GM21576 (cell line): ENCODE results near the gene AXIN2.

Experiments
- ATAC-seq: cut with Tn5 transposase; IDR thresholded peaks from one replicate; pipeline ENCODE4 v1.9.1; 2021; ENCODE audit warnings: mild to moderate bottlenecking, moderate library complexity; ENCODE audit not compliant: unreplicated experiment

Gene AXIN2

GRCh38 chr17:65556014-65556909 lies 5.2 kb downstream of the AXIN2 start:
- ATAC-seq = no peak

- ATAC-seq = no peak
Measured at GRCh38 chr17:65554553-65555223, 6.8 kb downstream of the AXIN2 start.

GRCh38 chr17:65553646-65554552 lies 7.5 kb downstream of the AXIN2 start:
- ATAC-seq = no peak

GRCh38 chr17:65553009-65553645 lies 8.3 kb downstream of the AXIN2 start:
- ATAC-seq = no peak

GRCh38 chr17:65552214-65552613 lies 9.2 kb downstream of the AXIN2 start:
- ATAC-seq = no peak

- no peak for ATAC-seq
Measured at GRCh38 chr17:65551267-65552040, 10.0 kb downstream of the AXIN2 start.

GRCh38 chr17:65550758-65551157 lies 10.7 kb downstream of the AXIN2 start:
- ATAC-seq = no peak

- no peak for ATAC-seq
Measured at GRCh38 chr17:65550075-65550662, 11.3 kb downstream of the AXIN2 start.

GRCh38 chr17:65548269-65548969 lies 13.0 kb downstream of the AXIN2 start:
- no peak for ATAC-seq

- ATAC-seq = no peak
Measured at GRCh38 chr17:65547253-65547670, 14.2 kb downstream of the AXIN2 start.

GRCh38 chr17:65546579-65546978 lies 14.9 kb downstream of the AXIN2 start:
- no peak for ATAC-seq

GRCh38 chr17:65545705-65546523 lies 15.5 kb downstream of the AXIN2 start:
- no peak for ATAC-seq

- no peak for ATAC-seq
Measured at GRCh38 chr17:65544672-65545071, 16.8 kb downstream of the AXIN2 start.

GRCh38 chr17:65542610-65543009 lies 18.8 kb downstream of the AXIN2 start:
- no peak for ATAC-seq

- ATAC-seq = no peak
Measured at GRCh38 chr17:65542067-65542466, 19.4 kb downstream of the AXIN2 start.

GRCh38 chr17:65541453-65541852 lies 20.0 kb downstream of the AXIN2 start:
- no peak for ATAC-seq

- ATAC-seq = no peak
Measured at GRCh38 chr17:65539630-65540266, 21.7 kb downstream of the AXIN2 start.
